Measurements from ENCODE around the gene PLEKHA4. TPM values are rescaled to one million over a fixed set of nuclear protein-coding genes. Genes with fewer than 3 reads are reported as not detected.
"Not testable (repeated sequence)": the region's sequence is repeated elsewhere in the genome, so short reads cannot be mapped to it uniquely, and the experiment has no call there.

Gene PLEKHA4
- total and polyA plus RNA-seq, 2 experiments from 2014 or later: 12.2 to 12.3 TPM

- no peak for TF ChIP-seq REST (IDR thresholded peaks at IDR 0.05; ENCODE audit: unreplicated experiment)
- TF ChIP-seq EZH2 (IDR thresholded peaks at IDR 0.05; ENCODE audit: low read depth, unreplicated experiment): no peak
Observed at GRCh38 chr19:48877855-48878195, 9.4 kb upstream of the PLEKHA4 start (continued).

GRCh38 chr19:48876043-48876981, 7.9 kb upstream of the PLEKHA4 start:
- not testable (repeated sequence) for H3K9me2 ChIP-seq (ENCODE audit: insufficient read depth); H3K27me3 ChIP-seq (ENCODE audit: insufficient read depth); H3K27me3 Mint-ChIP-seq (ENCODE audit: insufficient read depth, low read depth, poor library complexity); H3F3A ChIP-seq (replicated peaks; ENCODE audit: low read depth); H3K4me3 ChIP-seq; ATAC-seq; H3K27ac ChIP-seq (ENCODE audit: low read depth); H3K4me3 Mint-ChIP-seq; DNase-seq (ENCODE audit: low spot score); H3K9me3 Mint-ChIP-seq; H3K4me2 ChIP-seq; H2AFZ ChIP-seq; H3K27ac Mint-ChIP-seq
- Histone ChIP-seq H3K36me3 (ENCODE audit: insufficient read depth) (peaks cover 12% of the 10 kb centered on the region), H4K20me1 (replicated peaks; ENCODE audit: insufficient read depth) (peaks cover 17% of the 10 kb centered on the region), H3K79me2 (replicated peaks; ENCODE audit: insufficient read depth) (peaks cover 21% of the 10 kb centered on the region), H3K4me1 (ENCODE audit: insufficient read depth) (peaks cover 11% of the 10 kb centered on the region)
- peaks cover 45% of the 10 kb centered on the region for H3K36me3 Mint-ChIP-seq (ENCODE audit: low read depth)
- H3K4me1 Mint-ChIP-seq: peaks cover 21% of the 10 kb centered on the region

- Histone ChIP-seq H3K79me2 (replicated peaks; ENCODE audit: insufficient read depth) (peaks cover 21% of the 10 kb centered on the region), H3K4me3 (0 out of 2 replicates have a peak overlapping the region, but pooled peaks have one; percentile 10), H3K4me1 (ENCODE audit: insufficient read depth) (peaks cover 4% of the 10 kb centered on the region), H3F3A (replicated peaks; ENCODE audit: low read depth) (peaks cover 8% of the 10 kb centered on the region; the same call in 1 of the 2 replicates), H3K4me2 (peak overlapping the region; percentile 32; the same call in 1 of the 2 replicates), H3K27ac (ENCODE audit: low read depth) (no peak overlapping the region), H4K20me1 (replicated peaks; ENCODE audit: insufficient read depth) (peaks cover 17% of the 10 kb centered on the region), H3K36me3 (ENCODE audit: insufficient read depth) (peaks cover 12% of the 10 kb centered on the region), H2AFZ (no peak overlapping the region), H3K9me2 (ENCODE audit: insufficient read depth) (no peaks in the 10 kb centered on the region), H3K27me3 (ENCODE audit: insufficient read depth) (no peaks in the 10 kb centered on the region)
- Mint-ChIP-seq H3K4me1 (peaks cover 18% of the 10 kb centered on the region), H3K4me3 (peak overlapping the region; percentile 48; the same call in 1 of the 3 replicates), H3K27ac (no peak overlapping the region; the same call in 1 of the 2 replicates), H3K9me3 (peaks cover 4% of the 10 kb centered on the region; the same call in 1 of the 3 replicates), H3K27me3 (ENCODE audit: insufficient read depth, low read depth, poor library complexity) (peaks cover 6% of the 10 kb centered on the region), H3K36me3 (ENCODE audit: low read depth) (peaks cover 45% of the 10 kb centered on the region)
- ATAC-seq (no peak), DNase-seq (ENCODE audit: low spot score) (no peak)
- no peak for TF ChIP-seq POLR2AphosphoS5 (IDR thresholded peaks at IDR 0.05; ENCODE audit: low read depth)
- TF ChIP-seq REST (IDR thresholded peaks at IDR 0.05; ENCODE audit: unreplicated experiment): no peak
- no peak for TF ChIP-seq ZNF114 (CRISPR knock-in tag; IDR thresholded peaks at IDR 0.05)
- TF ChIP-seq ETS1 (IDR thresholded peaks at IDR 0.05): no peak
- no peak for TF ChIP-seq EZH2phosphoT487 (IDR thresholded peaks at IDR 0.05; ENCODE audit: unreplicated experiment)
- TF ChIP-seq STAT1 (IDR thresholded peaks at IDR 0.05; ENCODE audit: unreplicated experiment): no peak
Observed at GRCh38 chr19:48874303-48875135, 6.1 kb upstream of the PLEKHA4 start.
